HG02763 (cell line): ENCODE results near the gene SLC38A11.

Source experiments
- ATAC-seq: cut with Tn5 transposase; IDR thresholded peaks from one replicate; pipeline ENCODE4 v1.9.1; 2021; ENCODE audit warnings: mild to moderate bottlenecking, moderate library complexity; ENCODE audit not compliant: unreplicated experiment

SLC38A11 gene

GRCh38 chr2:164846276-164846675 is 109.0 kb downstream of the SLC38A11 start:
- ATAC-seq, result no peak
